MCF 10A (cell line): ENCODE measurements around the gene AKAP8L. TPM values are rescaled to one million over a fixed set of nuclear protein-coding genes. Genes with fewer than 3 reads are reported as not detected.

Experiments
- BruUV-seq: library from RNA; stranded (reverse); fragments of 400-500 nt; replicated peaks from 2 replicates; lab custom pipeline; 2021; lab: Mats Ljungman, UMichigan
- CTCF ChIA-PET: fragments of 300-600 bp; sonication (Branson Sonifier 250); formaldehyde crosslinking; extraction: SDS; loops from one replicate; lab custom pipeline; 2021; ENCODE audit warnings: antibody characterized with exemption, inconsistent platforms; lab: Yijun Ruan, JAX
- POLR2A ChIA-PET: fragments of 300-600, 350-650 bp; sonication (Branson Sonifier 250); formaldehyde crosslinking; extraction: SDS; loops from one replicate; lab custom pipeline; 2020; ENCODE audit warnings: antibody characterized with exemption, inconsistent platforms; lab: Yijun Ruan, JAX
- DNase-seq: peaks from one replicate; pipeline ENCODE4 v3.0.0-alpha.2; 2018; ENCODE audit not compliant: unreplicated experiment
- H3K27ac Mint-ChIP-seq: one replicate; pipeline ENCODE4 v1.8.0; 2022; ENCODE audit warnings: mild to moderate bottlenecking, low read depth, mixed read lengths; ENCODE audit not compliant: unreplicated experiment
- H3K27me3 Mint-ChIP-seq: one replicate; pipeline ENCODE4 v1.8.0; 2022; ENCODE audit warnings: mixed read lengths; ENCODE audit not compliant: insufficient read depth, unreplicated experiment
- H3K36me3 Mint-ChIP-seq: one replicate; pipeline ENCODE4 v1.8.0; 2022; ENCODE audit warnings: mild to moderate bottlenecking, moderate library complexity, mixed read lengths; ENCODE audit not compliant: insufficient read depth, unreplicated experiment
- H3K4me1 Mint-ChIP-seq: one replicate; pipeline ENCODE4 v1.8.0; 2022; ENCODE audit warnings: mixed read lengths; ENCODE audit not compliant: insufficient read depth, unreplicated experiment
- H3K4me3 Mint-ChIP-seq: one replicate; pipeline ENCODE4 v1.8.0; 2022; ENCODE audit warnings: mild to moderate bottlenecking, moderate library complexity, mixed read lengths; ENCODE audit not compliant: unreplicated experiment
- H3K9me3 Mint-ChIP-seq: one replicate; pipeline ENCODE4 v1.8.0; 2022; ENCODE audit warnings: mixed read lengths; ENCODE audit not compliant: unreplicated experiment
- intact Hi-C: fragments of 100-400 bp; cut with micrococcal nuclease; formaldehyde crosslinking; loops from 2 replicates; pipeline ENCODE4 v1.14.1; 2022
- total RNA-seq: library from RNA; stranded (reverse); gene quantifications from 2 replicates; pipeline ENCODE4 v1.2.3, GENCODE V29; 2022
- TF ChIP-seq, protein P1 (sequence below): fragments of 200-600 bp; IDR thresholded peaks from one replicate; pipeline ENCODE4 v1.8.0; 2022; ENCODE audit warnings: antibody characterized with exemption, mild to moderate bottlenecking; ENCODE audit not compliant: unreplicated experiment

AKAP8L gene
- total RNA-seq, 1 experiment from 2014 or later, result 84.7 TPM

DNA sequence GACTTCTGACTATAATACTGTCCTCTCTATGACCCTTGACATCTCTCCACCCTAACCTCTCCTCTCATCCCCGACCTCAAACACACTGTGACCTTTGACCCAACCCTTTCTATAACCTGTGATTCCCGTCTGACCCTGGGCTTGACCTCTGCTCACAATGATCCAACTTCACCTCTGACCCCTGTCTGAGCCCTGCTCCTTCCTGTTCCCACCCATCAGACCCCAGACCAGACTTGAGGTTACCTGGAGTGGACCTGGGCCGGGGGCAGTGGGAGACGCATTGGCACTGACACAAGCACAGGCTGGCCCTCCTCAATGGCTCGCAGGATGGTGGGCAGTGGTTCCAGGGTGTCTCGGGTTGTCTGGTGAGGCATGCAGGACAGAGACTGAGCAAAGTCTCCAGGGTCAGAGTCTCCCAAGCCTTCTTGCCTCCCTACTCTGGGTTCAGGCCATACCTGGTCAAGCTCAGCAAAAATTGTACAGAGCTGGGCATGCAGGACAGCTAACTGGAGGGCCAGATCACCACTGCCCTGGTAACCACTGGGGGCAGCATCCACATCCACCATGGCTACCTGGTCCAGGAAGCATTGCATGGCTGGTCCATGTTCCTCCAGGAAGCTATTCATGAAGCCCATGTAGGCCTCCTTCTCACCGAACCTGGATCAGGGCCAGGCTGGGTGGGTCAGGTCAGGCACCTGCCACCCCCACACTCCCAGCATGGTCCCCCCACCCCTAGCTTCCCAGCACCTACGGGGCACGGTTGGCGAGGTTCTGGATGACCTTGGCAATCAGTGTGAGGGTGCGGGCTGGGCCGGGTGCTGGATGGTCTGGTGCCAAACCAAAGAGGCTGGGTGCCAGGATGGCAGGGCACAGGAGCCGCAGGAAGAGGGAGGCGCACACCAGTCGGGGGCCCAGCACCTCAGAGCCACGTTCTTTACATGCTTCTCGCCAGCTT lies 35.4 kb upstream of the AKAP8L start:
- TF ChIP-seq, protein P1, sequence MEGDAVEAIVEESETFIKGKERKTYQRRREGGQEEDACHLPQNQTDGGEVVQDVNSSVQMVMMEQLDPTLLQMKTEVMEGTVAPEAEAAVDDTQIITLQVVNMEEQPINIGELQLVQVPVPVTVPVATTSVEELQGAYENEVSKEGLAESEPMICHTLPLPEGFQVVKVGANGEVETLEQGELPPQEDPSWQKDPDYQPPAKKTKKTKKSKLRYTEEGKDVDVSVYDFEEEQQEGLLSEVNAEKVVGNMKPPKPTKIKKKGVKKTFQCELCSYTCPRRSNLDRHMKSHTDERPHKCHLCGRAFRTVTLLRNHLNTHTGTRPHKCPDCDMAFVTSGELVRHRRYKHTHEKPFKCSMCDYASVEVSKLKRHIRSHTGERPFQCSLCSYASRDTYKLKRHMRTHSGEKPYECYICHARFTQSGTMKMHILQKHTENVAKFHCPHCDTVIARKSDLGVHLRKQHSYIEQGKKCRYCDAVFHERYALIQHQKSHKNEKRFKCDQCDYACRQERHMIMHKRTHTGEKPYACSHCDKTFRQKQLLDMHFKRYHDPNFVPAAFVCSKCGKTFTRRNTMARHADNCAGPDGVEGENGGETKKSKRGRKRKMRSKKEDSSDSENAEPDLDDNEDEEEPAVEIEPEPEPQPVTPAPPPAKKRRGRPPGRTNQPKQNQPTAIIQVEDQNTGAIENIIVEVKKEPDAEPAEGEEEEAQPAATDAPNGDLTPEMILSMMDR, result no peak
- H3K4me1 Mint-ChIP-seq, result peaks cover 5% of the 10 kb centered on the region
- CTCF ChIA-PET, result interaction anchor here (0.7 to 1.2 kb wide), 3 partner anchors 9 to 107 kb away, joined by 3 read pairs; no protein-coding TSS in a partner anchor
- no TSS peak for BruUV-seq
- intact Hi-C loops, result no loop called here
- no peaks in the 10 kb centered on the region for H3K9me3 Mint-ChIP-seq
- H3K27me3 Mint-ChIP-seq, result no peaks in the 10 kb centered on the region
- no peak overlapping the region for H3K27ac Mint-ChIP-seq
- no peak overlapping the region for H3K4me3 Mint-ChIP-seq
- no peak for DNase-seq
- H3K36me3 Mint-ChIP-seq, result peaks cover 10% of the 10 kb centered on the region
- POLR2A ChIA-PET, result interaction anchor here (0.6 kb wide), 1 partner anchor 259 kb away, joined by 3 read pairs; no protein-coding TSS in a partner anchor

DNA sequence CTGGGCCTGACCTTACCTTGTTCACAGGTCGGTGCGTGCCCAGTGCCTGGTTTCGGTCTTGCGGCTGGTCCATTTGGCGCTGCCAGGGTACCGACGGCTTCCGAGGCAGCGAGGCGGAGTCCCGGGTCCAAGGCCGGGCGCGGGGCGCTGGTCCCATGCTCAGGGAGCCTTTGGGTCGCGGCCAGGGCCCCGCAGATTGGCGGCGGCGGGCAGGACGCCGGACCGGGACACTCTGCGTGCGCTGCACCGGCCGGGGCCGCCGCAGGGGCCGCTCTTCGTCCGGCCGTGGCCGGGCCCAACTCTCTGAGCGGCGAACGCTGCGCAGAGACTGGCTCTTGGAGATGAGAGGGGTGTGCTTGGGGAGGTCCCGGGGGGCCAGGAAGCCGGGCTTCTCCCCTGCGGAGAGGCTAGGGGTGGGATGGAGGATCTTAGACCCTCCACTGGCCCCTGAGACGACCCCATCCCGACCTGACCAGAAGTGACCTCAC lies 34.3 kb upstream of the AKAP8L start:
- H3K27ac Mint-ChIP-seq, result no peak overlapping the region
- peaks cover 14% of the 10 kb centered on the region for H3K4me1 Mint-ChIP-seq
- no TSS peak for BruUV-seq
- H3K27me3 Mint-ChIP-seq, result no peaks in the 10 kb centered on the region
- DNase-seq, result no peak
- H3K9me3 Mint-ChIP-seq, result no peaks in the 10 kb centered on the region
- H3K36me3 Mint-ChIP-seq, result peaks cover 10% of the 10 kb centered on the region
- ChIA-PET CTCF (no interaction called here), POLR2A (interaction anchor here (0.7 kb wide), 1 partner anchor 20 kb away, joined by 3 read pairs; no protein-coding TSS in a partner anchor)
- intact Hi-C loops, result no loop called here
- H3K4me3 Mint-ChIP-seq, result no peak overlapping the region
- TF ChIP-seq, protein P1, result no peak

DNA sequence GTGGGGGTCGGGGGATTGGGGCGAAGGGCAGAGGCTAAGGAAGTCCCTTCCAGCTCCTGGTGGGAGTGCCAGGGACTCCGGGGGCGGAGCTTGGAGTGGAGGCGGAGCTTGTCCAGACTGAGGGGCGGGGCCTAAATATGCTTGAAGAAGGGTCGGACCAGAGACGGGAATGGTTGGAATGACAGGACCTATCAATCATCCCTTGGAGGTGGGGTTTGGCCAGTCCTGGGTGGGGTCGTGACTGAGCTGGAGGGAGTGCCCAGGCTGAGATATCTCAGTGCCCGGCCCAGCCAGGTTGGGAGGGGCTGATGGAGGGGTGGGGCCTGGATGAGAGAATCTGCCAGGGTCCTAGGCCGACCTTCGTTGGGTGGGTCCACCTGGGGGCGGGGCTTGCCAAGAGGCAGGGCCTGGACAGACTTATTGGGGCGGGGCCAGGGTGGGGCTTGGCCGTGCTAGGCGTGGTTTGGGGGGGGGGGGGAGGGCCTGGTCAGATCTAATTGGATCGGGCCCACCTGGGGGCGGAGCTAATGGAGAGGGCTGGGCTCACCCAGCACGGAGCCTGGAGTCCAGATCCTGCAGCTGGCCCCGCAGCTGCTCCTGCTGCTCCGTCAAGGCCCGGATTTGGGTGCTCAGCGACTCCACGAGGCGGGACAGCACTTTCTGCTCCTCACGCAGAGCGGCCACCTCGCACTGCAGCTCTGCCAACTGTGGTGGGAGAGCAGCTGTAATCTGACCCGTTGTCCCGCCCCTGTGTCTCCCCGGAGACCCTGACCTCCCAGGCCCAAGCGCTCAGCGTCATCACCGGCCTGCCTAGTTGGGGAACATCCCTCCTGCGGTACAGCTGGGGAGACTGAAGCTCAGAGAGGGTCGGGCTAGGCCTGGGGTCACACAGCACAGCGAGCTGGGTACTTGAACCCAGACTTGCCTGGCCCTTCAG lies 33.6 kb upstream of the AKAP8L start:
- DNase-seq, result peak; percentile 30
- no peak overlapping the region for H3K4me3 Mint-ChIP-seq
- no peaks in the 10 kb centered on the region for H3K27me3 Mint-ChIP-seq
- intact Hi-C loops, result no loop called here
- BruUV-seq, result no TSS peak
- ChIA-PET POLR2A (interaction anchor here (0.7 kb wide), 1 partner anchor 19 kb away, joined by 3 read pairs; no protein-coding TSS in a partner anchor), CTCF (interaction anchor here (0.6 kb wide), 2 partner anchors 75 to 178 kb away, joined by 3 read pairs; no protein-coding TSS in a partner anchor)
- no peak overlapping the region for H3K27ac Mint-ChIP-seq
- TF ChIP-seq, protein P1, result no peak
- peaks cover 10% of the 10 kb centered on the region for H3K36me3 Mint-ChIP-seq
- no peaks in the 10 kb centered on the region for H3K9me3 Mint-ChIP-seq
- H3K4me1 Mint-ChIP-seq, result peaks cover 14% of the 10 kb centered on the region
